OCI-LY7 (cell line): Measurements from ENCODE around the gene HTD2. TPM values are rescaled to one million over a fixed set of nuclear protein-coding genes. Genes with fewer than 3 reads are reported as not detected.

Experiments used
- BruUV-seq: library from RNA; stranded (reverse); fragments of 400-500 nt; replicated peaks from 2 replicates; lab custom pipeline; 2021; lab: Mats Ljungman, UMichigan
- CTCF ChIA-PET: fragments of 300-600 bp; sonication (Branson Sonifier 250); formaldehyde crosslinking; loops from one replicate; lab custom pipeline; 2022; ENCODE audit warnings: antibody characterized with exemption; ENCODE audit not compliant: unreplicated experiment; lab: Charles Lee
- POLR2A ChIA-PET: fragments of 300-600 bp; sonication (Branson Sonifier 250); formaldehyde crosslinking; loops from one replicate; lab custom pipeline; 2022; ENCODE audit warnings: antibody characterized with exemption; lab: Charles Lee
- DNase-seq: peaks from one replicate; pipeline ENCODE4 v3.0.0-alpha.2; 2015; ENCODE audit warnings: low spot score
- H2AFZ ChIP-seq: fragments of 200-600 bp; sonication (generic), shearing (Covaris generic); 2 replicates; pipeline ENCODE4 v1.6.1; 2014; ENCODE audit warnings: mild to moderate bottlenecking, antibody characterized with exemption, low read length, moderate library complexity
- H3K27ac ChIP-seq: fragments of 200-600 bp; sonication (generic); 2 replicates; pipeline ENCODE4 v1.5.1; 2014; ENCODE audit warnings: mixed run types, low read depth, mild to moderate bottlenecking, moderate library complexity, low read length, inconsistent platforms; ENCODE audit not compliant: poor library complexity, severe bottlenecking
- H3K36me3 ChIP-seq: fragments of 200-600 bp; sonication (generic); 2 replicates; pipeline ENCODE4 v1.6.1; 2014; ENCODE audit warnings: mild to moderate bottlenecking, antibody characterized with exemption, low read length, moderate library complexity, mixed read lengths; ENCODE audit not compliant: insufficient read depth
- H3K4me1 ChIP-seq: fragments of 200-600 bp; sonication (generic); 2 replicates; pipeline ENCODE4 v1.5.1; 2014; ENCODE audit warnings: mild to moderate bottlenecking, low read length; ENCODE audit not compliant: insufficient read depth, poor library complexity, severe bottlenecking
- H3K4me2 ChIP-seq: fragments of 200-600 bp; sonication (generic); 2 replicates; pipeline ENCODE4 v1.6.1; 2014; ENCODE audit warnings: mild to moderate bottlenecking, low read length
- H3K4me3 ChIP-seq: fragments of 200-600 bp; sonication (generic); 2 replicates; pipeline ENCODE4 v1.5.1; 2014; ENCODE audit warnings: mild to moderate bottlenecking, low read depth, low read length; ENCODE audit not compliant: poor library complexity, severe bottlenecking
- H3K79me2 ChIP-seq: fragments of 200-600 bp; sonication (generic); 2 replicates; pipeline ENCODE4 v1.6.1; 2016; ENCODE audit warnings: low read depth, mild to moderate bottlenecking, low read length, moderate library complexity, mixed read lengths; ENCODE audit not compliant: insufficient read depth
- H3K9me2 ChIP-seq: fragments of 200-600 bp; sonication (generic); 2 replicates; pipeline ENCODE4 v1.6.1; 2016; ENCODE audit warnings: mild to moderate bottlenecking, low read length, mixed read lengths; ENCODE audit not compliant: insufficient read depth
- H3K9me3 ChIP-seq: fragments of 200-600 bp; sonication (generic); 2 replicates; pipeline ENCODE4 v1.6.1; 2014; ENCODE audit warnings: mild to moderate bottlenecking, mixed run types, low read length, mixed read lengths
- H4K20me1 ChIP-seq: fragments of 200-600 bp; sonication (generic); 2 replicates; pipeline ENCODE4 v1.6.1; 2014; ENCODE audit warnings: mild to moderate bottlenecking, antibody characterized with exemption, low read length, moderate library complexity, mixed read lengths; ENCODE audit not compliant: insufficient read depth
- EZH2phosphoT487 ChIP-seq: fragments of 200-600 bp; sonication (generic); IDR thresholded peaks from 2 replicates; pipeline ENCODE4 v1.6.1; 2018; ENCODE audit warnings: low read depth, borderline replicate concordance, mild to moderate bottlenecking, mixed run types, antibody characterized with exemption, low read length, moderate library complexity, mixed read lengths
- intact Hi-C: fragments of 100-400 bp; cut with micrococcal nuclease; formaldehyde crosslinking; loops from one replicate; pipeline ENCODE4 v1.10.0; 2022; ENCODE audit not compliant: unreplicated experiment
- total RNA-seq, 2 experiments: library from RNA; depleted of rRNA in 1 of 2; stranded (reverse); fragments of >200 nt in 1 of 2; shearing (Covaris generic) in 1 of 2; gene quantifications; 2 replicates each; pipeline ENCODE4 v1.2.3, GENCODE V29; 2014 to 2022
- TF ChIP-seq, protein P1 (sequence below): fragments of 200-600 bp; sonication (generic); conservative IDR thresholded peaks from 2 replicates; pipeline ENCODE4 v1.5.1; 2014; ENCODE audit warnings: mild to moderate bottlenecking, antibody characterized with exemption, low read length, moderate library complexity, mixed read lengths

HTD2 gene
- total RNA-seq, 2 experiments from 2014 or later = 10.0 to 13.0 TPM

DNA sequence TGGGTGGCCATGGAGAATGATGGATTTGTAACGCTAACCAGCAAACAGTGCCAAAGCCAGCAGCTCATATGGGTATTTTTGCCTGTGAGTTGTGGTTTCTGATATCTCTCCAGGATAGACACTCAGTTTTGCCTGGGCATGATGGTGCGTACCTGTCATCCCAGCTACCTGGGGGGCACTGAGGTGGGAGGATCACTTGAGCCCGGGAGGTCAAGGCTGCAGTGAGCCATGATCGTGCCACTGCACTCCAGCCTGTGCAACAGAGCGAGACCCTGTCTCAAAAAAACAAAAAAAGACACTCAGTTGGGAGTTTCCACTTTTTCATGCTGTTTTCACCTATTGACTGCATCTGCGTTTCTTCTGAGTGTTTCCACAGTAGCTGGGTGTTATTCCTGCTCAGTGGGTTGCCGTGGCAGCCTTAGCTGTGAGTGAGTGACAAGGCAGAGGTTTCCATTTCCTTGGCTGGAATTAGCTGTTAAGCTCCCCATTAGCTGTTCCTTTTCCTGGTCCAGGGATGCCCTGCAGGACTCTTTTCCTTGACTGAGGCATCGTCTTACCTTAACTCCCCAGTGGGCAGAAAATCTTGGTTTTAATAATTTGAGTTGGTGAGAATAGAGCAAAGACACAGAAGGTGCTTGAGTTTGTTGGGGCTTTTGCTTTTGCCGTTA lies 14.5 kb upstream of the HTD2 start:
- no peak overlapping the region for H3K4me3 ChIP-seq
- H2AFZ ChIP-seq = no peak overlapping the region
- DNase-seq = no peak
- intact Hi-C loops = no loop called here
- ChIA-PET CTCF (no interaction called here), POLR2A (no interaction called here)
- TF ChIP-seq EZH2phosphoT487 = no peak
- TF ChIP-seq, protein P1, sequence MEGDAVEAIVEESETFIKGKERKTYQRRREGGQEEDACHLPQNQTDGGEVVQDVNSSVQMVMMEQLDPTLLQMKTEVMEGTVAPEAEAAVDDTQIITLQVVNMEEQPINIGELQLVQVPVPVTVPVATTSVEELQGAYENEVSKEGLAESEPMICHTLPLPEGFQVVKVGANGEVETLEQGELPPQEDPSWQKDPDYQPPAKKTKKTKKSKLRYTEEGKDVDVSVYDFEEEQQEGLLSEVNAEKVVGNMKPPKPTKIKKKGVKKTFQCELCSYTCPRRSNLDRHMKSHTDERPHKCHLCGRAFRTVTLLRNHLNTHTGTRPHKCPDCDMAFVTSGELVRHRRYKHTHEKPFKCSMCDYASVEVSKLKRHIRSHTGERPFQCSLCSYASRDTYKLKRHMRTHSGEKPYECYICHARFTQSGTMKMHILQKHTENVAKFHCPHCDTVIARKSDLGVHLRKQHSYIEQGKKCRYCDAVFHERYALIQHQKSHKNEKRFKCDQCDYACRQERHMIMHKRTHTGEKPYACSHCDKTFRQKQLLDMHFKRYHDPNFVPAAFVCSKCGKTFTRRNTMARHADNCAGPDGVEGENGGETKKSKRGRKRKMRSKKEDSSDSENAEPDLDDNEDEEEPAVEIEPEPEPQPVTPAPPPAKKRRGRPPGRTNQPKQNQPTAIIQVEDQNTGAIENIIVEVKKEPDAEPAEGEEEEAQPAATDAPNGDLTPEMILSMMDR = no peak
- H3K4me2 ChIP-seq = no peak overlapping the region
- H3K79me2 ChIP-seq = no peaks in the 10 kb centered on the region
- no peaks in the 10 kb centered on the region for H4K20me1 ChIP-seq
- H3K36me3 ChIP-seq = 0 out of 2 replicates have a peak, but pooled peaks cover 7% of the 10 kb centered on the region
- no TSS peak for BruUV-seq
- H3K9me3 ChIP-seq = no peaks in the 10 kb centered on the region
- no peak overlapping the region for H3K27ac ChIP-seq
- no peaks in the 10 kb centered on the region for H3K9me2 ChIP-seq
- no peaks in the 10 kb centered on the region for H3K4me1 ChIP-seq

DNA sequence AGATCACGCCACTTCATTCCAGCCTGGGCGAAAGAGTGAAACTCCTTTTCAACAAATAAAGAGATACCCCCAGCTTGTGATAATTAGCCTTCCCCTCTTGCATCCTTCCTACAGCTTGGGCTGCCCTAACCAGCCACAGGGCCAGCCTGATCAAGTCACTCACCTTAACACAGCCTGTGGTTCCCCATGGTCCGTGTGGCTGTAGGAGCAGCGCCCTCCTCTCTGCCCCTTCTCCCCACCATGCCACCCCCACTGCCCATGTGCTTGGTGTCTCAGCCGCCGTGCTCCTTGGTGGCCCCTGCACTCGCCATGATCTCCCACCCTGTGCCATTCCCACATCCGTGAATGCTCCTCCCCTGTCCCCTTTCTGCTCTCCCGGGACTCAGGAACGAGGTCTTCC lies 13.5 kb upstream of the HTD2 start:
- Histone ChIP-seq H3K9me2 (no peaks in the 10 kb centered on the region), H3K27ac (no peak overlapping the region), H3K4me2 (no peak overlapping the region), H3K4me1 (no peaks in the 10 kb centered on the region), H3K79me2 (no peaks in the 10 kb centered on the region), H3K4me3 (no peak overlapping the region), H4K20me1 (no peaks in the 10 kb centered on the region), H3K9me3 (no peaks in the 10 kb centered on the region), H2AFZ (no peak overlapping the region), H3K36me3 (0 out of 2 replicates have a peak, but pooled peaks cover 7% of the 10 kb centered on the region)
- no TSS peak for BruUV-seq
- ChIA-PET POLR2A (no interaction called here), CTCF (no interaction called here)
- intact Hi-C loops = no loop called here
- TF ChIP-seq EZH2phosphoT487 = no peak
- TF ChIP-seq, protein P1 = no peak
- no peak for DNase-seq

DNA sequence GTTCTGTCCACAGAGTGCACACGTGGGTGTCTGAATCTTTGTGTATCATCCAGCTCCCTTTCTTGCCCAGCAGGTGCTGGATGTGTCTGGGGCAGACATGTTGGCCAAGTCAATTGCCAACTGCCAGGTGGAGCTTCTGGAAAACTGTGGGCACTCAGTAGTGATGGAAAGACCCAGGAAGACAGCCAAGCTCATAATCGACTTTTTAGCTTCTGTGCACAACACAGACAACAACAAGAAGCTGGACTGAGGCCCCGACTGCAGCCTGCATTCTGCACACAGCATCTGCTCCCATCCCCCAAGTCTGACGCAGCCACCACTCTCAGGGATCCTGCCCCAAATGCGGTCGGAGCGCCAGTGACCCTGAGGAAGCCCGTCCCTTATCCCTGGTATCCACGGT lies 12.8 kb upstream of the HTD2 start:
- H2AFZ ChIP-seq = no peak overlapping the region
- H3K4me1 ChIP-seq = no peaks in the 10 kb centered on the region
- no peaks in the 10 kb centered on the region for H3K9me3 ChIP-seq
- H3K4me3 ChIP-seq = no peak overlapping the region
- H4K20me1 ChIP-seq = no peaks in the 10 kb centered on the region
- intact Hi-C loops = no loop called here
- 0 out of 2 replicates have a peak, but pooled peaks cover 2% of the 10 kb centered on the region for H3K36me3 ChIP-seq
- BruUV-seq = no TSS peak
- CTCF ChIA-PET = no interaction called here
- POLR2A ChIA-PET = interaction anchor here (0.6 kb wide), 3 partner anchors 56 to 121 kb away, joined by 3 read pairs; partner anchors contain the start of gene ABHD6
- no peaks in the 10 kb centered on the region for H3K9me2 ChIP-seq
- no peak for DNase-seq
- no peak overlapping the region for H3K27ac ChIP-seq
- H3K4me2 ChIP-seq = no peak overlapping the region
- no peaks in the 10 kb centered on the region for H3K79me2 ChIP-seq
- no peak for TF ChIP-seq EZH2phosphoT487
- TF ChIP-seq, protein P1 = no peak
